NCI-H226 (cell line): ENCODE results near the gene PRPSAP2.
"Not testable (repeated sequence)": the region's sequence is repeated elsewhere in the genome, so short reads cannot be mapped to it uniquely, and the experiment has no call there.

Experiments used
- DNase-seq: peaks from one replicate; pipeline ENCODE4 v3.0.0-alpha.2; 2015

The PRPSAP2 gene

GRCh38 chr17:18889658-18890057 lies 31.7 kb downstream of the PRPSAP2 start:
- DNase-seq = no peak

- no peak for DNase-seq
Measured at GRCh38 chr17:18891541-18891940, 33.6 kb downstream of the PRPSAP2 start.

- no peak for DNase-seq
Measured at GRCh38 chr17:18896146-18896545, 38.2 kb downstream of the PRPSAP2 start.

GRCh38 chr17:18896947-18897346 lies 39.0 kb downstream of the PRPSAP2 start:
- DNase-seq = no peak

DNA sequence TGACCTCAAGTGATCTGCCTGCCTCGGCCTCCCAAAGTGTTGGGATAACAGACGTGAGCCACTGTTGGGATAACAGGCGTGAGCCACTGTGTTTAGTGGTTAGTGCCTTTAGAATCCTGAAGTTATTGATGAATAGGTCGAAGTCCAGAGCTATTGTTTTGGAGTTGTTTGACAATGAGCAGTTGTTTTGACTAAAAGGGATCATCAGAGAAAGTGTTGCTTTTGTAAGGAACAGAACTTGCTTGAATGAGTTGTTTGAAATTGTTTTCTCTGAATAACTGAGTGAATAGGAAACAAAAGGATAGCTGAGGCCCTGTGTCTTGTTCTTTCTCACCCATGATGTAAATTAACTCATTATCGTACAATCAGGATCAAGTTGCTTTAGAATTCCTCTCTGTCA lies 46.6 kb downstream of the PRPSAP2 start:
- DNase-seq = no peak

DNA sequence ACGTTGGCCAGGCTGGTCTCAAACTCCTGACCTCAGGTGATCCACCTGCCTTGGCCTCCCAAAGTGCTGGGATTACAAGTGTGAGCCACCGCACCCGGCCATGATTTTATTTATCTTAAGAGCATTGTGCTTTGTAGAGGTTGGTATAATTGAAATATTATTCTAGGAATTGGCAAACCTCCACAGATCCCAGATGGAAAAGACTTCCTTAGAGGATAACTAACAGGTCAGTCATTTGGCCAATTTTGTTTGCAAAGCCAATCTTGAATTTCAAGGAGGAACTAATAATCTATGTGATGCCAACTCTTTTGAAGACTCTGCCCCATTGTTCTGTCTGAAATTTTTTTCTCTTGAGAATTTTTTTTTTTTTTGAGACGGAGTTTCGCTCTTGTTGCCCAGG lies 47.3 kb downstream of the PRPSAP2 start:
- no peak for DNase-seq

GRCh38 chr17:18910326-18910725 lies 52.4 kb downstream of the PRPSAP2 start:
- DNase-seq = no peak

DNA sequence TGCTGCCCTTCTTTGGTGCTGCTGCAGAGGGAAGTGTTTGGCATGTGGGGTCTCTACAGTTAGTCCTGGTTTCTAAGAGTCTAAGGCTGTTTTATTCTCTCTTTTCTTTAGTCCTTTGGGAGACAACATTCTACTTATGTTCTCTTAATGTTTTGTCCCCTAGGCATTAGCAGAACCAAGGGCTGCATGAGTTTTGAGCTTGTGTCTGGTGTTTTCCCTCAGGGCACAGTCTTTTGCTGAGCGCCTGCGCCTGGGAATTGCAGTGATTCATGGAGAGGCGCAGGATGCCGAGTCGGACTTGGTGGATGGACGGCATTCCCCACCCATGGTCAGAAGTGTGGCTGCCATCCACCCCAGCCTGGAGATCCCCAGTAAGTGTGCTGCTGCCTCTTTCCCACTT lies 53.0 kb downstream of the PRPSAP2 start:
- no peak for DNase-seq

DNA sequence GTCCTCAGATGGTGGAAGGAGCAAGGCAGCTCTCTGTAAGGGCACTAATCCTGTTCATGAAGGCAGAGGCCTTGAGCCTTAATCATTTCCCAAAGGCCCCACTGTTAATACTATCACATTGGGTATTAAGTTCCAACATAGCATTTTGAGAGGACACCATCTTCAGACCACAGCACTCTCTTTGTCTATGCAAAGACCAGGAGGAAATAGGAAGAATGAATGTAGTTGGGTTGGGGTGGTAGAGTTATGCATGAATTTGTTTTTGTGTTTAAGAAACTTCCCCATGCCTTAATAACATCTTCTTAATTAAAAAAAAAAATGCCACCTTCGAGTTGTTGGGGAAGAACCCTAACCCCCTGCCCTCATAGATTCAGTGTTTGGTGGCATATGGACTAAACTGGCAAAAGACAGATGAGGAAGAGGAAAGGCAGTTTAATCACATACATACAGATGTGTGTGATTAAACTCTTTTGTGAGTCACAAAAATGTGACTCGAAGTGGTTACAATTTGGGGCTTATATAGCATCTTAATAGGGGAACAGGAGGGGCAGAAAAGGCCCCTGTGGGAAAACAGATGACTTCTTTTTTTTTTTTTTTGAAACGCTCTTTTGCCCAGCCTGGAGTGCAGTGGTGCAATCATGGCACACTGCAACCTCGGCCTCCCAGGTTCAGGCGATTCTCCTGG lies 59.0 kb downstream of the PRPSAP2 start:
- no peak for DNase-seq

GRCh38 chr17:18917506-18918032 lies 59.6 kb downstream of the PRPSAP2 start:
- DNase-seq = no peak

DNA sequence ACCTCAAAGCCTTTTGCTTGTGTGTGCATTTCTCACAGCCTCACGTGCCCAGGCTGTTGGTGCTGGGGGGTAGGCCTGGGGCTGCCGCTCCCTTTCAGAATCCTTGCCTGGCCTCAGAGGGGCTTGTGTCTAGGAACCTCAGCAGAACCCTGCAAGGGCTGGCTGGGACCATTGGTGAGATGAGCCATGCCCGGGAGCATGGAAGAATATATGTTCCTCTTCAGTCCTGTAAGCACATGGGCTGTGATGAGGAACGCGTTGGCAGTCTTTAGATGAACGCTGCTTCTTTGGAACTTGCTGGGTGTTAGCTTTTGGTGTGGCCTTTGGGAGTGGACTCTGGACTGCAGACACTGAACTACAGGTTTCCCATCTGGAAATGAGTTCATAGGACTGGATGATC lies 62.0 kb downstream of the PRPSAP2 start:
- no peak for DNase-seq

DNA sequence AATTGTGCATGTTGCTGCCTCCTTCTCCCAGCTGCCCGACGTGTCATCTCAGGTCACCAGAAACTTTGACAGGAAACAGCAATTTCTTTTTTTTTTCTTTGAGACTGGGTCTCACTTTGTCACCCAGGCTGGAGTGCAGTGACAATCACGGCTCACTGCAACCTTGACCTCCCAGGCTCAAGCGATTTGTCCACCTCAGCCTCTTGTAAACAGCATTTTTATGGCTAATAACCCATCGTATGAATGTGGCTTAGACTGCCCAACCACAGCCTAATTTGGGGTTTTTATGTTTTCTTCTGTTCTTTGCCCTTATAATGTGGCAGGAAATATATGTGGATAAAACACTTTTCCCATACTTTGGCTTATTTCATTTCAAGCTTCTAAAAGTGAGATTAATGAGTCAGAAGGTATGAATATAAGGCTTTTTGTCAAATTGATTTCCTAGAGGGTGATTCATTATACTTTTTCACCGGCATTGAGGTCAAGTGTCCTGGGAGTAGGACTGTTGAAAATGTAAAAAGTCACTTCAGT lies 63.0 kb downstream of the PRPSAP2 start:
- DNase-seq = no peak

DNA sequence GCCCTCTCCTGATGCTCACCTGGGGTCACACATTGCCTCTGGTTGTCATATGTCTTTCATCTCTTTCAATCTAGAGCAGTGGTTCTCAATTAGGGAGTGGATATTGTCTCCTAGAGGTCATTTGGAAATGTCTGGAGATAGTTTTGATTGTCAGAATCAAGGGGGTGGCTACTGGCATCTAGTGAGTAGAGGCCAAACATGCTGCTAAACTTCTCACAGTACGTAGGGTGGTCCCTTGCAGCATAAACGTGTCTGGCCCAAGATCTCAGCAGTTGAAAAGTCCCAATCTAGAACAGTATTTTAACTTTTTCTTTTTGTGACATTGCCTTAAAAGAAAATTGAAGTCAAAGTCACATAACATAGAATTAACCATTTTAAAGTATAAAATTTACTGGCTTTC lies 63.6 kb downstream of the PRPSAP2 start:
- no peak for DNase-seq

DNA sequence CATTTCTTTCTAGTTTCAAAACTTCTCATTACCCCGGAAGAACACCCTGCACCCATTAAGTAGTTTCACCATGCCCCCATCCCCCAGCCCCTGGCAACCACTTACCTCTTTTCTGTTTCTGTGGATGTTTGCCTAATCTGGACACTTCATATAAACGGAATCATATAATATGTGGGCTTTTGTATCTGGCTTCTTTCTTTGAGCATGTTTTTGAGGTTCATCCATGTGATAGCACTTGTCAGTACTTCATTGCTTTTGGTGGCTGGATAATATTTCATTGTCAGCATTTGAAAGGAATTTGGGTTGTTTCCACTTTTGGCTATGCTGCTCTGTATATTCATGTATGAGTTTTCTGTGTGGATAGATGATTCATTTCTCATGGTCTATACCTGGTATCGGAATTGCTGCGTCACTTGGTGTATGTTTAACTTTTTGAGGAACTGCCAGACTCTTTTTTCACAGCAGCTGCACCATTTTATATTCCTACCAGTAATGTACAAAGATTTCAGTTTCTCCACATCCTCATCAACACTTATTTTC lies 64.1 kb downstream of the PRPSAP2 start:
- DNase-seq = no peak

DNA sequence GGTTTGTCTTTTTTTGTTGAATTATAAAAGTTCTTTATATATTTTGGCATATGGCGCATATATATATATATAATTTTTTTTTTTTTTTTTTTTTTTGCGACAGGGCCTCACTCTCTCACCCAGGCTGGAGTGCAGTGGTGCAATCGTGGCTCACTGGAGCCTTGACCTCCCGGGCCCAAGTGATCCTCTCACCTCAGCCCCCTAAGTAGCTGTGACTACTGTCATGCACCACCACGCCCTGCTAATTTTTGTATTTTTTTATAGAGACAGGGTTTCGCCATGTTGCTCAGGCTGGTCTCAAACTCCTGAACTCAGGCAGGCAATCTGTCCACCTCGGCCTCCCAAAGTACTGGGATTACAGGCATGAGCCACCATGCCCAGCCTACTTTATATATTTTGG lies 64.7 kb downstream of the PRPSAP2 start:
- DNase-seq = not testable (repeated sequence)

GRCh38 chr17:18925187-18925586 lies 67.3 kb downstream of the PRPSAP2 start:
- no peak for DNase-seq

DNA sequence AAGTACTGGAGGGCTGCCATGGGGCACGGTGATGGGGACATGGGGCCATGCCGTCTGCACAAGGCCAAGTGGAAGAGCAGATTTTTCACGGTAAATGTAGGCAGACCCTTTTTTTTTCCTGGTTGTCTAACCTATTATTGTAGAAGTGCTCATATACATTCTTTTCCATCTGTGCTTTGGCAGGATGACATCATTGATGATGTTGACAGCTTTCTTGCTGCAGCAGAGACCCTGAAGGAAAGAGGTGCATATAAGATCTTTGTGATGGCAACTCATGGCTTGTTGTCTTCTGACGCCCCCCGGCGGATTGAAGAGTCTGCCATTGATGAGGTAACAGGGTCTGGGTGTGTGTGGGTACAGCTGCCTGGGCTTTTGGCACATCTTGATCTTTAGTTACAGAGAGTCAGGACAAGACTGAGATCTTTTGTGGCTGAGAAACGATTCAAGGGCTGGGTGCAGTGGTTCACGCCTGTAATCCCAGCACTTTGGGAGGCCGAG lies 70.7 kb downstream of the PRPSAP2 start:
- DNase-seq = no peak

DNA sequence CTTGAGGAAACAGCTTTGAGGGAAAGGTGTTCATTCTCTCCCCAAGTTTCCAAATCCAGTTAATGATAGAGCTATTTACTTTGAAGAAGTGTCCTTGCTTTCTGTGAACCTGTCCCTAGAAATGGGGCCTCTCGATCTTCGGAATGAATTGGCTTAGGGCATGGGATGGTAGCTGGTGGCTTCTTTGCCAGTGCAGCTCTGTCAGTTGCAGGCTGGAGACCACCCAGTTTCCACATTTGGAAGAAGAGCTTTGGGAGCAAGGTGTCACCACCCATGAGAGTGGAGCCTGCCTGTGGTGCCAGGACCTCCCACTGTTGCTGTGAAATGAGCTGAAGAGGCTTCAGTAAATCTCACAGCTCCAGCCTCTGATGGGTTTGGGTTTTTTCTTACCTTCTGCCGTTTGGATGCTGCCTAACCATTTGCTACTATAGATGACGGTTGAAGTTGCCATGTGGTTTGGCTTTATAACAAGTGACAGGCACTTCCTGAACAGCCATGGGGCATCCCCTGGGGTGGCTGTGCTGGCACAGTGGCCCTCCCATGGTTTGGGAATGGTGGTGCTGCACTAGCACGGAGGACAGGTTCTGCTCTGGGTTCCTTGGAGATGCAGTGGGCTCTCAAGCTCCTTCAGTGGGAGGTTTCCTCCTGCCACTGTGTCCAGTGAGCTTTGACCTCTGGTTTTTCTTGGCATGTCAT lies 74.6 kb downstream of the PRPSAP2 start:
- no peak for DNase-seq

GRCh38 chr17:18933102-18934058 lies 75.4 kb downstream of the PRPSAP2 start:
- no peak for DNase-seq

DNA sequence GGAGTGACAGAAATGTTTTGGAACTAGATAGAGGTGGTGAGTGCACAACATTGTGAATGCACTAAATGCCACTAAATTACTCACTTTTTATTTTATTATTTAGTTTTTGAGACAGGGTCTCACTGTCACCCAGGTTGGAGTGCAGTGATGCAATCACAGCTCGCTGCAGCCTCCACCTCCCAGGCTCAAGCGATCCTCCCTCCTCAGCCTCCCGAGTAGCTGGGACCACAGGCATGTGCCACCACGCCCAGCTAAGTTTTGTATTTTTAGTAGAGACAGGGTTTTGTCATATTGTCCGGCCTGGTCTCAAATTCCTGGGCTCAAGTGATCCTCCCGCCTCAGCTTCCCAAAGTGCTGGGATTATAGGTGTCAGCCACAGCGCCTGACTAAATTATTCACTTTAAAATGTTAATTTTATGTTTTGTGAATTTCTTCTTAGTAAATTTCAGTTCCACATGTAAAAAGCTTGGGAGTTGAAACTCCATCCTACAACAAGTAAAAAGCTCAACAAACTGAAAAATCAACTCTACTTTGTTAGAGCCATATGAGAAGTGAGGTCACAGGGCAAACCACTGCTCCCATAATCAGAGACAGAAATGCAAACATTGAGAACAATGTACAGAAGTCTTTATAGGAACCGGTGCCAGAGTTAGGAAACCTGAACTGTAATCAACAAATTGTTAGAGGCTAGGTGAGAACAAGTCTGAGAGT lies 80.2 kb downstream of the PRPSAP2 start:
- DNase-seq = no peak

GRCh38 chr17:18938692-18939023 lies 80.7 kb downstream of the PRPSAP2 start:
- DNase-seq = no peak

DNA sequence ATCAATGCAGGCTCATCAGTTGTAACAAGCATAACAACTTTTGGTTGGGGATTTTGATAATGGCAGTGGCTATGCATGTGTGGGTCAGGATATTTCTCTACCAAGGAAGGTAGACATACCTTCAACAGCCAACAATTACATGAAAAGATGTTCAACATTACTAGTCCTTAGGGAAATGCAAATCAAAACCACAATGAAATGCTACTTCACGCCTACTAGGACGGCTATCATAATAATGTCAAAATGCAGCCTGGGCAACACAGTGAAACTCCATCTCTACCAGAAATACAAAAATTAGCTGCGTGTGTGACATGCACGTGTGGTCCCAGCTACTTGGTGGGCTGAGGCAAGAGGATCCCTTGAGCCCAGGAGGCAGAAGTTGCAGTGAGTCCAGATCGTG lies 86.7 kb downstream of the PRPSAP2 start:
- no peak for DNase-seq
